ENCODE measurements around the gene LUC7L3.

The LUC7L3 gene

DNA sequence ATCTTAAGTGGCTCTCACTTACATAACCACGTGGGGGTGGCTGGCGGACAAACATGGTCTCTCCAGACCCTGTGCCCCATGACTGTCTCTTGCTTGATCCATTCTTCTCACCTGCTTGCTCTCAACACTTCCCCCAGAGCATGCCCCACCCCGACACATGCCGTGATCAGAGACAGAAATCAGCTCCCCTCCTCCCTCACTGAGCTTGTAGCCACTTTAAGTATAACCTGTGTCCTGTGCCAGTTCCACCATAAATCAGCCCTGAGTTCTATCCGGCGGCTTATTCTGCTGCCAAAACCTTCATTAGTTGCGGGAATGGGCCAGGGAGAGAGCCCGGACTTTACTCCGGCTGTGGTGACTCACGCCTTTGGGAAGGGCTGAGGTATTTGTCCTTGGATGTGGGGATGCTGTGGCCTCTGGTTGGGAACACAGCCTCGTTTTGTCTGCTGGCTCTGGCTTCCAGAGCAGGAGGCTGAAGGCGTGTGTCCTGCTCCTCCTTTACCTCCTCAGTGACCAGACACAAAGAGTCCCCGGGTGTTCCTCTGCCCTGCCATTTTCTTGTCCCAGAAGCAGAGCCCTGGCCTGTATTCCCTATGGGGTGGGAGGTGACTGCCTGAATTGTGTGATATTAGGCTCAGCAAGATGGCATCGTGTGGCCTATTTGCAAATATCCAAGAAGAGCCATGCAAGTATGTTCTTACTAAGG lies 32.8 kb upstream of the LUC7L3 start:
- 72 to 75% methylated on average over 14 of the region's 14 CpGs for WGBS, 2 experiments
- H3K9me3 ChIP-seq (ENCODE audit: control insufficient read depth, low read length) = no peaks in the 10 kb centered on the region
- H3K27me3 ChIP-seq (ENCODE audit: control insufficient read depth, insufficient read depth, low read length, poor library complexity, severe bottlenecking) = no peaks in the 10 kb centered on the region
- no peak overlapping the region for H3K27ac ChIP-seq (ENCODE audit: insufficient read depth, low read depth, low read length, poor library complexity, severe bottlenecking)
- peaks cover 50% of the 10 kb centered on the region for H3K4me1 ChIP-seq (ENCODE audit: control insufficient read depth, insufficient read depth, low read length)
- no peak overlapping the region for H3K4me3 ChIP-seq (ENCODE audit: insufficient read depth, low read depth, low read length)
- no peaks in the 10 kb centered on the region for H3K36me3 ChIP-seq (ENCODE audit: control insufficient read depth, insufficient read depth, low read length)

DNA sequence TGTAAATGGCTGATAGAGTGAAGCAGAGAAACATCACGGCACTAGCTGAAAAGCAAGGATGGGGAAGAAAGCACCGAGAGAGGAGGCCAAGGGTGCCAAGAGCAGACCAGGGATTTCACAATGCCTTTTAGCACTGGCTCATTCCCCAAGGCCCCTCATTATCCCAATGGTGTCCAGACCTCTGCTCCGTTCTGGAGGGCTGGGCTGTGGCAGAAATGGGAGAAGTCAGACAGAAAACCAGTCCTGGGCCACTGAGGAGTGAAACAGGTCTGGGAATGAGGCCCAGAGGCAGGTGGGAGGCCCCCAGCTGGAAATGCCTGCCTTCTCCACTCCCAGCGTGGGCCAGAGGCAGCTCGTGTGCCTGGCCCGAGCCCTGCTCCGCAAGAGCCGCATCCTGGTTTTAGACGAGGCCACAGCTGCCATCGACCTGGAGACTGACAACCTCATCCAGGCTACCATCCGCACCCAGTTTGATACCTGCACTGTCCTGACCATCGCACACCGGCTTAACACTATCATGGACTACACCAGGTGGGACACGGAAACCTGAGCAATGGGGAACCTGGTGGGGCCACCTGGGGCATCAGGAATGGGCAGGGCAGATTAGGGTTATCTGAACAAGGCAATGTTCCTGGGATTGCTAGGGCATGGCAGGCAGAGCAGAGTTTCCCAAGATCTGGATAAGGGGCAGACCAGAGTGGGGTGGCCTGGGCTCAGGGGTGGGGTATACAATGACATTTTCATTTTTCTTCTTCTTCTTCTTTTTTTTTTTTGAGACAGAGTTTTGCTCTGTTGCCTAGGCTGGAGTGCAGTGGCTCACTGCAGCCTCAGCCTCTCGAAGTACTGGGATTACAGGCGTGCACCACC lies 32.0 kb upstream of the LUC7L3 start:
- 81 to 83% methylated on average over 16 of the region's 16 CpGs for WGBS, 2 experiments
- H3K4me1 ChIP-seq (ENCODE audit: control insufficient read depth, insufficient read depth, low read length) = peaks cover 58% of the 10 kb centered on the region

DNA sequence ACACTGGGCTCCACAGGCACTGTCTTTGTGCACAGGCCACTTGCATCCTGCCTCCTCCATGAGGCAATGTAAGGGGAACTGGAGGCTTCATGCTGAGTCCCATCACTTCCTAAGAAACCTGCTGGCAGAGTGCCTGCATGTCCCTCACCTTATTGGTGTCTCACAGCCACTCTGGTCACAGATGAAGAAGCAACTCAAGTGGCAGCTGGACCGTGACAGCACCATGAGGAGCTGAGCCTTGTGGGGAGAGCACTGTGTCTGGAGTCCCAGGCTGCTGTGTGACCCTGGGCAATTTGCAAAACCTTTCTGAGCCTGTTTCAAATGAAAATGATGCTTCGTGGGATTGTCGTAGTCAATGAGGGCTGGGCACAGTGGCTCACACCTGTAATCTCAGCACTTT lies 31.2 kb upstream of the LUC7L3 start:
- peaks cover 3% of the 10 kb centered on the region for H3K36me3 ChIP-seq (ENCODE audit: control insufficient read depth, insufficient read depth, low read length)
- no peak overlapping the region for H3K27ac ChIP-seq (ENCODE audit: insufficient read depth, low read depth, low read length, poor library complexity, severe bottlenecking)
- H3K9me3 ChIP-seq (ENCODE audit: control insufficient read depth, low read length) = no peaks in the 10 kb centered on the region
- H3K4me3 ChIP-seq (ENCODE audit: insufficient read depth, low read depth, low read length) = no peak overlapping the region
- peaks cover 58% of the 10 kb centered on the region for H3K4me1 ChIP-seq (ENCODE audit: control insufficient read depth, insufficient read depth, low read length)
- WGBS, 2 experiments = 95 to 96% methylated on average over 3 of the region's 3 CpGs
- no peaks in the 10 kb centered on the region for H3K27me3 ChIP-seq (ENCODE audit: control insufficient read depth, insufficient read depth, low read length, poor library complexity, severe bottlenecking)

More for the DNA sequence above, 32.0 kb upstream of the LUC7L3 start:
- Histone ChIP-seq H3K36me3 (ENCODE audit: control insufficient read depth, insufficient read depth, low read length) (no peaks in the 10 kb centered on the region), H3K27me3 (ENCODE audit: control insufficient read depth, insufficient read depth, low read length, poor library complexity, severe bottlenecking) (no peaks in the 10 kb centered on the region), H3K4me3 (ENCODE audit: insufficient read depth, low read depth, low read length) (no peak overlapping the region), H3K9me3 (ENCODE audit: control insufficient read depth, low read length) (no peaks in the 10 kb centered on the region), H3K27ac (ENCODE audit: insufficient read depth, low read depth, low read length, poor library complexity, severe bottlenecking) (no peak overlapping the region)

DNA sequence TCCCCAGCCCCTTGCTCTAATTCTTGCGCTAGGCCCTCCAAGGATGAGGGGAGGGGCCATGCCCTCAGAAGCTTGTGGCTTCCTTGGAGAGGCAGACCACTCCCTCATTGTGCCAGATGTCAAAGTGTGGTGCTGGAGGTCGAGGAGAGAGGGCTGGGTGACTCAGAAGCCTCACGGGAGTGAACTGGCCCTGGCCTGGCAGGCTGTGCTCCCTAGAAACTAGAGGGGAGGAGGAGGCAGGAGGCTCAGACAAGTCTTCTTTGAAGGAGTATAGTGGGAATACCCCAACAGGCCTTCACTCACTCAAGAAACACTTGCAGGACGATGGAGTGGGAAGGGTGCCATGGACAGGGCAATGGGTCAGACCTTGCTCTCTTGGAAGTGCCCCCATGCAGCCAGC lies 30.2 kb upstream of the LUC7L3 start:
- Histone ChIP-seq H3K27ac (ENCODE audit: insufficient read depth, low read depth, low read length, poor library complexity, severe bottlenecking) (no peak overlapping the region), H3K4me3 (ENCODE audit: insufficient read depth, low read depth, low read length) (no peak overlapping the region), H3K27me3 (ENCODE audit: control insufficient read depth, insufficient read depth, low read length, poor library complexity, severe bottlenecking) (no peaks in the 10 kb centered on the region), H3K36me3 (ENCODE audit: control insufficient read depth, insufficient read depth, low read length) (peaks cover 3% of the 10 kb centered on the region), H3K9me3 (ENCODE audit: control insufficient read depth, low read length) (no peaks in the 10 kb centered on the region), H3K4me1 (ENCODE audit: control insufficient read depth, insufficient read depth, low read length) (peaks cover 54% of the 10 kb centered on the region)
- WGBS, 2 experiments = 41 to 51% methylated on average over 4 of the region's 4 CpGs

DNA sequence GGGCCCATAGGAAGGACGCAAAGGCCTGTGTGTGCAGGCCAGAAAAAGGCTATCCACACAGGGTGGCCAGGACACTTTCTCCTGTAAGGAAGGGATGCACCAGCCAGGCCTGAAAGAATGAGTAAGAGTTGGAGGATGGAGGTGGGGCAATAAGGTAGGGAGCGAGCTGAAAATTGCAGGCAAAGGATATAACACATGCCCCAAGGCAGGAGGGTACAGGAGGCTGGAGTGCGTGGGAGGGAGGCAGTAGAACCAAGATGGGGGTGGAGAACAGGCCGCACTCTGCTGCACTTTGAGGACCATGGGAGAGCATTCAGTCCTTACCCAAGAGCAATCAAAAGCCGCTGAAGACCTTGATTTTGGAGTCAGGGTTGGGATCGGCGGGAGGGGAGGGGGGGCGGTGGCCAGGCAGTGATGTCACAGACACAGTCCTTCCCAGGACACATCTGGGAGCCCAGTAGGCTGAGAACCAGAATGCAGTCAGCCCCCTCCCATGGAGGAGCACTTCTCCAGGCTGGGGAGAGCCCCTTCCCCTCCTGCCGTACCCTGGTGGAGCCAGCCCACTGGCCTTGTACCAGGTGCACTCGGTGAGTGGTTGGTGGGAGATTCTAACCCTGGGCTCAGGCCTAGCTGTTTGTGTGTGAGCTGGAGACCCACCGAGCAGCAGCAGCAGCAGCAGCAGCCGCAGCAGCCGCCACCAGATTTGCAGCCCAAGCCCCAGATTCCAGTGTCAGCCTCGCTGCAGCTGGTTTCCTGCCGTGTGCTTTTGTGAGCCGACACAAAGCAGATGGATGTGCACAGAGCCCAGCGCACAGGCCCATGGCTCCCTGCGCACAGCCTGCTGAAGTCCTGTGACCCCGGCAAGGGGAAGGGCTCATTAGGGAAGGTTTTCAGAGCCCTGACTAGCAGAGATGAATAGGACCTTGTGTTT lies 29.2 kb upstream of the LUC7L3 start:
- no peaks in the 10 kb centered on the region for H3K27me3 ChIP-seq (ENCODE audit: control insufficient read depth, insufficient read depth, low read length, poor library complexity, severe bottlenecking)
- peaks cover 48% of the 10 kb centered on the region for H3K4me1 ChIP-seq (ENCODE audit: control insufficient read depth, insufficient read depth, low read length)
- no peak overlapping the region for H3K4me3 ChIP-seq (ENCODE audit: insufficient read depth, low read depth, low read length)
- peak overlapping the region; percentile 93 for H3K27ac ChIP-seq (ENCODE audit: insufficient read depth, low read depth, low read length, poor library complexity, severe bottlenecking)
- H3K36me3 ChIP-seq (ENCODE audit: control insufficient read depth, insufficient read depth, low read length) = peaks cover 3% of the 10 kb centered on the region
- WGBS, 2 experiments = 27 to 30% methylated on average over 19 of the region's 19 CpGs
- H3K9me3 ChIP-seq (ENCODE audit: control insufficient read depth, low read length) = no peaks in the 10 kb centered on the region

DNA sequence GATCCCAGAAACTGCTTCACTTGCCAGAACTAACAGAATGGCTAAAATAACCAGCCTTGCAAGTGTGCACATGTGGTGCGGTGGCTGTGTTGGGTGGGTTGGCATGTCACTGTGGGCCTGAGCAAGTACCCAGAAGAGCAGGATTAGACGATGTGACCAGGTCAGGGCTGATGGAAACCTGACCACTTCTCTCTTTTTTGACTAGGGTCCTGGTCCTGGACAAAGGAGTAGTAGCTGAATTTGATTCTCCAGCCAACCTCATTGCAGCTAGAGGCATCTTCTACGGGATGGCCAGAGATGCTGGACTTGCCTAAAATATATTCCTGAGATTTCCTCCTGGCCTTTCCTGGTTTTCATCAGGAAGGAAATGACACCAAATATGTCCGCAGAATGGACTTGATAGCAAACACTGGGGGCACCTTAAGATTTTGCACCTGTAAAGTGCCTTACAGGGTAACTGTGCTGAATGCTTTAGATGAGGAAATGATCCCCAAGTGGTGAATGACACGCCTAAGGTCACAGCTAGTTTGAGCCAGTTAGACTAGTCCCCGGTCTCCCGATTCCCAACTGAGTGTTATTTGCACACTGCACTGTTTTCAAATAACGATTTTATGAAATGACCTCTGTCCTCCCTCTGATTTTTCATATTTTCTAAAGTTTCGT lies 28.4 kb upstream of the LUC7L3 start:
- Histone ChIP-seq H3K4me1 (ENCODE audit: control insufficient read depth, insufficient read depth, low read length) (peaks cover 48% of the 10 kb centered on the region), H3K36me3 (ENCODE audit: control insufficient read depth, insufficient read depth, low read length) (peaks cover 7% of the 10 kb centered on the region), H3K4me3 (ENCODE audit: insufficient read depth, low read depth, low read length) (no peak overlapping the region), H3K27ac (ENCODE audit: insufficient read depth, low read depth, low read length, poor library complexity, severe bottlenecking) (peak overlapping the region; percentile 93), H3K27me3 (ENCODE audit: control insufficient read depth, insufficient read depth, low read length, poor library complexity, severe bottlenecking) (no peaks in the 10 kb centered on the region), H3K9me3 (ENCODE audit: control insufficient read depth, low read length) (no peaks in the 10 kb centered on the region)
- WGBS, 2 experiments = 88 to 90% methylated on average over 9 of the region's 9 CpGs

DNA sequence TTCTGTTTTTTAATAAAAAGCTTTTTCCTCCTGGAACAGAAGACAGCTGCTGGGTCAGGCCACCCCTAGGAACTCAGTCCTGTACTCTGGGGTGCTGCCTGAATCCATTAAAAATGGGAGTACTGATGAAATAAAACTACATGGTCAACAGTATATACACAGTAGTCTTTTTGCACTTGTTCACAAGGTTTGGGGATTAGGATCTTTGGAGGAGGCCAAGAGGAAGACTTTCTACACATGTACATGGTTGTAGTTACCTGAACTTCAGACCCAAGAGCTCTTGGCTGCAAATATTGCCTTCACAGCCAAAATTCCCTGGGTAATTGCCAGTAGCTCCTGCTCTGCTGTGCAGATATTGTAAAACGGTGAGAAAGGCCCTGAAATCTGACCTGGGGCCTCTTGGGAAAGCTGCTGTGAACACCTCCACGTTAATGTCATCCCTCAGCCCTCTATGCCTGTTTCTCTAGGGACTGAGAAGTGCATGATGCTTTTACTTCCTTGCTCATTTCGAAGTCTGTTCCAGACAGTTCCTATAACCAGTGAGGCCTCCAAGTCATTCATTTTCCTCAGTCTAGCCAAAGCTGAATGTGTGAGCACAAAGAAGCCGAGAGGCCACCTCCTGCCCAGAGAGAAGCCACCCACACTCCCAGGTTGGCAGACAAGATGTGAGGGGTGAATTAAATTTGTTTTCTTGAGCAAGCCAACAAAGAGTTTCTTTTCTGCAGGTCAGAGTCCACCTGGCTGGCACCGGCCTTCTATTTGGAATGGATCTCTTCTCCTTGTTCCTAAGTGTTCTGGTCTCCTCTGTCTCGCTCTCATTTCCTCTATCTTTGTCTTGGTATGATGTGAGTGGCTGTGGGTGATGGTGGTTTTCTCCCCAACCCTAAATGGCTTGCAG lies 27.6 kb upstream of the LUC7L3 start:
- H3K36me3 ChIP-seq (ENCODE audit: control insufficient read depth, insufficient read depth, low read length) = peaks cover 15% of the 10 kb centered on the region
- H3K4me3 ChIP-seq (ENCODE audit: insufficient read depth, low read depth, low read length) = no peak overlapping the region
- H3K9me3 ChIP-seq (ENCODE audit: control insufficient read depth, low read length) = no peaks in the 10 kb centered on the region
- H3K27ac ChIP-seq (ENCODE audit: insufficient read depth, low read depth, low read length, poor library complexity, severe bottlenecking) = peak overlapping the region; percentile 93
- no peaks in the 10 kb centered on the region for H3K27me3 ChIP-seq (ENCODE audit: control insufficient read depth, insufficient read depth, low read length, poor library complexity, severe bottlenecking)
- H3K4me1 ChIP-seq (ENCODE audit: control insufficient read depth, insufficient read depth, low read length) = peaks cover 44% of the 10 kb centered on the region
- WGBS, 2 experiments = 89 to 90% methylated on average over 6 of the region's 6 CpGs

DNA sequence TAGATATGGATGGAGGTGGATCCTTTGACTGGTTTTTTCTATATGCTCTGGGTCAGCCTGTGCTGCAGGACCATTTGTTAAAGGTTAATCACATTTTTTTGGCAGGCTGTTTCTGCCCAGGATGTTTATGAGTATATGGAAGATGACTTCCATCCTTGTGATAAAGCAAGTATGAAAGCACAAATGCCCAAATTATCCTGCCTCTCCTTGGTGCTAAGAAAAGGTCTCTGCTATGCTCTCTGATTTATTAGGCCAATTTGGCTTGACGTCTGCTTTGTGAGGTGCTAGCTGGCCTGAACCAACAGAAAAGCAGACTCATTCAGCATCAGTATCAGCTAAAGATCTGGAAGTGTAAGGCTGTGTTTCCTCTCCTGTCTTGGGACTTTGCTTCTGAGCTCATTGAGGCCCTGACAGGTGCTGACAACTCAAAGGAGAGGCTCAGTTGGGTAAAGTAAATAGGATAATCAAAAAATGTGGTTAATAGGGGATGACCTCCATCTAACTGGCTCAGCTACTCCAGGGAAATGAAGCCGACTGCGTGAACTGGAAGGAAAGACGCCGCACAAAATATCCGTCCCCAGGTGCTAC lies 26.9 kb upstream of the LUC7L3 start:
- Histone ChIP-seq H3K36me3 (ENCODE audit: control insufficient read depth, insufficient read depth, low read length) (peaks cover 23% of the 10 kb centered on the region), H3K4me1 (ENCODE audit: control insufficient read depth, insufficient read depth, low read length) (peaks cover 40% of the 10 kb centered on the region), H3K27ac (ENCODE audit: insufficient read depth, low read depth, low read length, poor library complexity, severe bottlenecking) (no peak overlapping the region), H3K27me3 (ENCODE audit: control insufficient read depth, insufficient read depth, low read length, poor library complexity, severe bottlenecking) (no peaks in the 10 kb centered on the region), H3K4me3 (ENCODE audit: insufficient read depth, low read depth, low read length) (no peak overlapping the region), H3K9me3 (ENCODE audit: control insufficient read depth, low read length) (no peaks in the 10 kb centered on the region)
- WGBS, 2 experiments = 93 to 96% methylated on average over 6 of the region's 6 CpGs
